GM12874 (cell line): Measurements from ENCODE around the gene ARVCF.

Source experiments
- TF ChIP-seq, protein P1 (sequence below): IDR thresholded peaks from 2 replicates; pipeline ENCODE4 v1.5.1; 2011; ENCODE audit warnings: low read depth, mild to moderate bottlenecking, control low read depth, low read length, moderate library complexity; ENCODE audit not compliant: insufficient read depth

Gene ARVCF

DNA sequence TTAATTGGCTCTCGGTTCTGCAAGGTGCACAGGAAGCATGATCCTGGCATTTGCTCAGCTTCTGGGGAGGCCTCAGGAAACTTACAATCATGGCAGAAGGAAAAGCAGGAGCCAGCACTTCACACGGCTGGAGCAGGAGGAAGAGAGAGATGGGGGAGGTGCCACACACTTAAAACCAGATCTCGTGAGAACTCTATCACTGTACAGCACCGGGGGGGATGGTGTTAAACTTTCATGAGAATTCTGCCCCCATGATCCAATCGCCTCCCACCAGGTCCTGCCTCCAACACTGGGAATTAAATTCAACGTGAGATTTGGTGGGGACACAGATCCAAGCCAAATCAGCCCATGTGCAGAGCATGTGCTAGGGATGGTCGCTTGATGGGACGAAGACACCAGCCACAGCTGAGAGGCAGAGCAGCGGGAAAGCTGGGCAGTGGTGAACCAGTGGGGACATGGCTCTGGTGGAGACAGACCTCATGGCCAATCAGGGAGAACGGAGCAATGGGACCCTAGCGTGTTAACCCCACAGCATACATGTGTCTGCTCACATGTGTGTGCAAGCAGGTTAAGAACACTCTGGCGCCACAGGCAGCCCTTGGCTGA is 10.5 kb upstream of the ARVCF start:
- TF ChIP-seq, protein P1, sequence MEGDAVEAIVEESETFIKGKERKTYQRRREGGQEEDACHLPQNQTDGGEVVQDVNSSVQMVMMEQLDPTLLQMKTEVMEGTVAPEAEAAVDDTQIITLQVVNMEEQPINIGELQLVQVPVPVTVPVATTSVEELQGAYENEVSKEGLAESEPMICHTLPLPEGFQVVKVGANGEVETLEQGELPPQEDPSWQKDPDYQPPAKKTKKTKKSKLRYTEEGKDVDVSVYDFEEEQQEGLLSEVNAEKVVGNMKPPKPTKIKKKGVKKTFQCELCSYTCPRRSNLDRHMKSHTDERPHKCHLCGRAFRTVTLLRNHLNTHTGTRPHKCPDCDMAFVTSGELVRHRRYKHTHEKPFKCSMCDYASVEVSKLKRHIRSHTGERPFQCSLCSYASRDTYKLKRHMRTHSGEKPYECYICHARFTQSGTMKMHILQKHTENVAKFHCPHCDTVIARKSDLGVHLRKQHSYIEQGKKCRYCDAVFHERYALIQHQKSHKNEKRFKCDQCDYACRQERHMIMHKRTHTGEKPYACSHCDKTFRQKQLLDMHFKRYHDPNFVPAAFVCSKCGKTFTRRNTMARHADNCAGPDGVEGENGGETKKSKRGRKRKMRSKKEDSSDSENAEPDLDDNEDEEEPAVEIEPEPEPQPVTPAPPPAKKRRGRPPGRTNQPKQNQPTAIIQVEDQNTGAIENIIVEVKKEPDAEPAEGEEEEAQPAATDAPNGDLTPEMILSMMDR: no peak

- TF ChIP-seq, protein P1: no peak
Measured at GRCh38 chr22:20026204-20026908, 9.7 kb upstream of the ARVCF start.

DNA sequence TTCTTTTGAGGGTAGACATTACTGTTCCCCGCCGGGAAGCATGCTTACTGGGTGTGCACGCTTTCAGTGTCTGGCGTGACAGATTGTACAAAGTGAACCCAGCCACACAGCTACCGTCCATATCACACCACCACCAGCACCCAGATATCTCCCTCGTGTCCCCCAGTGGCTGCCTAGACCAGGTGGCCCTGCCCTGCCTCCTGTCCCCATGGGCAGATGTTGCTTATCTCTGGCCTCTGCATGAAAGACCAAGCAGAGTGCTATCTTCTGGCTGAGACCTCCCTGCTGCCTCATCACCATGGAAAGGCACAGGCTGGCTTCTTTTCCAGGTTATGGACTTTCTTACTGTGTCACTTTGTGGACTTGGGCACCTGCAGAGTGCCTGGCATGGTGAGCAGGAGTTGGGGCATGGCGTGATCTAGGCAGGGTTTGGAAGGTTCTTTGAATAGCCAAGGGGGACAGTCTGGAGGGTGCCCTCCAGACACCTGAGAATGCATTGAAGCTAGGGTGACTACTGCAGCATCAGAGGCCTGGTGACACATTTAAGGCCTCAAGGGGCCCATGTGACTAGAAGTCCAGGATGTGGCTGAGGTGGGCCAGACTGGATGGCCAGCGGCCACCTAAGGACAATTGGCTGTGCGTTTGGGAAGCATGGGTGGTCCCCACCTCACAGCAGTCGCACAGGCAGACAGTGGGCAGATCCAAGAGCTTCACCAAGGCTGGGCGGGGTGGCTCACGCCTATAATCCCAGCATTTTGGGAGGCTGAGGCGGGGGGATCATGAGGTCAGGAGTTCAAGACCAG is 9.0 kb upstream of the ARVCF start:
- TF ChIP-seq, protein P1: no peak

GRCh38 chr22:20024650-20025397 is 8.2 kb upstream of the ARVCF start:
- TF ChIP-seq, protein P1: no peak

GRCh38 chr22:20024225-20024624 is 7.6 kb upstream of the ARVCF start:
- TF ChIP-seq, protein P1: no peak

- TF ChIP-seq, protein P1: no peak
Measured at GRCh38 chr22:20022978-20023613, 6.5 kb upstream of the ARVCF start.
